ACC112 (cell line): ENCODE results near the gene SERP2.

Experiments
- H2AFZ ChIP-seq: fragments of 200-600 bp; sonication (generic); one replicate; pipeline ENCODE4 v1.6.0; 2017; ENCODE audit warnings: antibody characterized with exemption, low read length; ENCODE audit not compliant: unreplicated experiment
- H3K27ac ChIP-seq: fragments of 200-600 bp; sonication (generic); 2 replicates; pipeline ENCODE4 v1.5.1; 2014; ENCODE audit warnings: low read depth, mild to moderate bottlenecking, antibody characterized with exemption, low read length, moderate library complexity
- H3K27me3 ChIP-seq: fragments of 200-600 bp; sonication (generic); 2 replicates; pipeline ENCODE4 v1.6.1; 2014; ENCODE audit warnings: mild to moderate bottlenecking, antibody characterized with exemption, low read length, moderate library complexity, mixed read lengths; ENCODE audit not compliant: insufficient read depth
- H3K36me3 ChIP-seq: fragments of 200-600 bp; sonication (generic); 2 replicates; pipeline ENCODE4 v1.6.1; 2016; ENCODE audit warnings: mild to moderate bottlenecking, antibody characterized with exemption, low read length, moderate library complexity, mixed read lengths; ENCODE audit not compliant: insufficient read depth
- H3K4me1 ChIP-seq: fragments of 200-600 bp; sonication (generic); one replicate; pipeline ENCODE4 v1.6.1; 2016; ENCODE audit warnings: low read length, mixed read lengths; ENCODE audit not compliant: insufficient read depth, unreplicated experiment, control insufficient read depth
- H3K4me3 ChIP-seq: fragments of 200-600 bp; sonication (generic); 2 replicates; pipeline ENCODE4 v1.5.1; 2014; ENCODE audit warnings: mild to moderate bottlenecking, low read depth, low read length
- H3K79me2 ChIP-seq: fragments of 200-600 bp; sonication (generic); one replicate; pipeline ENCODE4 v1.6.0; 2016; ENCODE audit warnings: low read length; ENCODE audit not compliant: control insufficient read depth, unreplicated experiment, insufficient read depth

SERP2 gene

GRCh38 chr13:44355621-44356020, 18.0 kb upstream of the SERP2 start:
- no peaks in the 10 kb centered on the region for H3K36me3 ChIP-seq
- H3K79me2 ChIP-seq = no peaks in the 10 kb centered on the region
- H3K4me3 ChIP-seq = no peak overlapping the region
- H3K27ac ChIP-seq = no peak overlapping the region
- H3K4me1 ChIP-seq = peaks cover 2% of the 10 kb centered on the region
- no peak overlapping the region for H2AFZ ChIP-seq
- H3K27me3 ChIP-seq = no peaks in the 10 kb centered on the region

- H3K27me3 ChIP-seq = no peaks in the 10 kb centered on the region
- H3K36me3 ChIP-seq = no peaks in the 10 kb centered on the region
- peaks cover 23% of the 10 kb centered on the region for H3K4me1 ChIP-seq
- H2AFZ ChIP-seq = no peak overlapping the region
- no peak overlapping the region for H3K4me3 ChIP-seq
- H3K27ac ChIP-seq = no peak overlapping the region
- H3K79me2 ChIP-seq = no peaks in the 10 kb centered on the region
These were observed 13.6 kb upstream of the SERP2 start for GRCh38 chr13:44359983-44360375.

DNA sequence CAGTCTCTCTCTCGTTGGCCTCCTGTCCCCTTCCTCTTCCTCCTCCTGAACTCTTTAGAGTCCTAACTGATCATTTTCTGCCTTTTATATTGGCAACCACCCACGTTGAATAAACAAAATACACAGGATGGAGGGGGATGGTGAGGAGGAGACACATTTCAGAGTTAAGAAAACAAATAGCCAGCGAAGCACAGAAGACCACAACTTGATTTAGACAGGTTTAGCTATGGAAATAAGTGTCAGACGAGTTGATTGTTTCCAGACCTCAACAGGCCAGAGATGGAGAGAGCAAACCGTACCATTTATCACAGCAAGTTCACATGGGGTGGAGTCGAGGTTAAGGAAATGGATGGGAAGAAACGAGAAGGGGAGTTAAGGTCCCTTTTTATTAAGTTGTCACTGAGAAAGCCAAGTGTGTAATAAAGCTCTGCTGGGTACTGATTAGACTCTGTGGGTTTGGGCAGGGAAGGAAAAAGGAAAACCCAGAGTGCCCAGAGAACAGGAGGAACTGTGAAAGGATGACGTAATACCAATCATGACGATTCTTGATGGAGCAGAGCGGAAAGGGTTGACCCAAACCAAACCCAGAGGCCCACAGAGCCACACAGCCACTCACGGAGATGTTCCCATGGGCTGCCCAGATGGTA, 11.1 kb upstream of the SERP2 start:
- H3K4me1 ChIP-seq = peaks cover 32% of the 10 kb centered on the region
- H3K4me3 ChIP-seq = no peak overlapping the region
- no peak overlapping the region for H2AFZ ChIP-seq
- no peak overlapping the region for H3K27ac ChIP-seq
- no peaks in the 10 kb centered on the region for H3K27me3 ChIP-seq
- no peaks in the 10 kb centered on the region for H3K79me2 ChIP-seq
- H3K36me3 ChIP-seq = no peaks in the 10 kb centered on the region

- Histone ChIP-seq H3K4me1 (peaks cover 38% of the 10 kb centered on the region), H2AFZ (no peak overlapping the region), H3K27me3 (no peaks in the 10 kb centered on the region), H3K36me3 (no peaks in the 10 kb centered on the region), H3K79me2 (no peaks in the 10 kb centered on the region), H3K4me3 (no peak overlapping the region), H3K27ac (peak overlapping the region; percentile 56; the same call in 1 of the 2 replicates)
These were observed 9.8 kb upstream of the SERP2 start for GRCh38 chr13:44363631-44364344.

DNA sequence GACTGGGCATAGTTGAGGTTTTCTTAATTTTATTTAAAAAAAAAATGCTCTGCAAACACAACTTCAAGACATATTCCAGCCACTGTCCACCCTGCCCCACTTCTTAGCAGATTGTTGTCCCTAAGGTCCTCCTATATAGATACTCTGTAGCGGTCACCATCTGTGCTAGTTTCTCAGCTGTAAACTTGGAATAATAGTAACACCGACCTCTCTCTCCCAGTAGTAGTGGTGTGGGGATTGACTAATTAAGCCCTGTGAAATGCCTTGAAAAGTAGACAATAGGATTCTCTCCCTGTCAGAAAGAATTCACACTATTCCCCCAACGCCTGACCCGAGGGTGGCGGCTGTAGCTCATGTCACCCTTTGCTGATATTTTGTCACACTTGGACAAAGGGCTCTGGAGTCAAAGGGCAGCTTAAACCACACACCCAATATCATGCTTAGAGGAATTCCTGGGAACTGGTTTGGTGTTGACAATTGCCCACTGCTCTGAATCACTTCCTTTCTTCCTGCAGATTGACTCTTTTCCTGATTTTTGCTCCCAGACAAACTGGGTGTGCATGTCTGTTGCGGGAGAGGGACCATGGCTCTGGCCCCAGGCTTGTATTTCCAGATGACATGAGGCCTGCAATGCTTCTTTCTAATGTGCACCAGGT, 9.2 kb upstream of the SERP2 start:
- peak overlapping the region; percentile 56 for H3K27ac ChIP-seq
- no peaks in the 10 kb centered on the region for H3K27me3 ChIP-seq
- peaks cover 38% of the 10 kb centered on the region for H3K4me1 ChIP-seq
- no peaks in the 10 kb centered on the region for H3K36me3 ChIP-seq
- no peak overlapping the region for H2AFZ ChIP-seq
- no peaks in the 10 kb centered on the region for H3K79me2 ChIP-seq
- no peak overlapping the region for H3K4me3 ChIP-seq

DNA sequence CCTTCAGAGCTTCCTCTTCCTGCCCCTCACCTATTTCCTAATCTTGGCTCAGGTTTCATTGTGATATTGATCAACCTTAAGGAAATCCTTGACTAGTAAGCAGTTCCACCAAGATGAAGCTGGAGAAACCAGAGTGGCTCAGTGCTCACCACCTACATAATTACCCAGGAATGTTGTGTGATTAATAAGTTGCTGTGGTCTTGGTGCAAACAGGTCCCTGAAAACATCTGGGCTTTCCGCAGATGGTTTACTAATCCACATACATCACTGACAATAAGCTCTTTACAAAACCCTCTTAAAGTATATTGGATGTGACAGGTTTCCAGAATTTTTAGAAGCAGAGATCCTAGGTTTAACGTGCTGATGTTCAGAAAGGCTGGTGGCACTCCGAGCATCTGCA, 8.6 kb upstream of the SERP2 start:
- Histone ChIP-seq H2AFZ (no peak overlapping the region), H3K4me3 (no peak overlapping the region), H3K27me3 (no peaks in the 10 kb centered on the region), H3K4me1 (peaks cover 38% of the 10 kb centered on the region), H3K27ac (peak overlapping the region; percentile 56; the same call in 1 of the 2 replicates), H3K79me2 (no peaks in the 10 kb centered on the region), H3K36me3 (no peaks in the 10 kb centered on the region)

- Histone ChIP-seq H2AFZ (no peak overlapping the region), H3K79me2 (no peaks in the 10 kb centered on the region), H3K27ac (no peak overlapping the region), H3K4me1 (peaks cover 33% of the 10 kb centered on the region), H3K27me3 (no peaks in the 10 kb centered on the region), H3K4me3 (no peak overlapping the region), H3K36me3 (no peaks in the 10 kb centered on the region)
These were observed 7.7 kb upstream of the SERP2 start for GRCh38 chr13:44365899-44366298.

DNA sequence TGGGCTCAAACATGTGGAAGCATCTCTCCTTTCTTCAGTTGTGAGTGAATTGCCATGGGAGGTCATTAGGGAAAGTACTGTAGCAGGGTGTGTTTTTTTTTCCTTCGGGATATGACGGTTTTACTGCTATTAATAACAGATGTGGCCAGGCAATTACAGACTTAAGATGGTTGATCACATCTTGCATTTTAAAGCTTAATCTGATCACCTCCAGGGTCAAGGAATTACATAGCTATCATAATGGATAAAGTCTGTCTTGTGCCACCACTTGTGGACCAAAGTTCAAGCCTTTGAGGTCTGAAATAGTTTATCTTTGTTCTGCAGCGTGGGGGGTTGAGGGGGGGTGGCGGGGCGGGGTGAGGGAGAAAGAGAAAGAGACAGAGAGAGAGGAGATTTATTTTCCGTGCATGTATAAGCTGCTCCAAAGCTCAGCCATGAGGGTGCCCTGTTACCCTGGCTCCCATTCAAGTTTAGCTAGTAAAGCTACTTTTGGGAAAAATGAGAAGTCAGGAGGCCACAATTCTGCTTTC, 5.5 kb upstream of the SERP2 start:
- H3K36me3 ChIP-seq = no peaks in the 10 kb centered on the region
- peaks cover 33% of the 10 kb centered on the region for H3K4me1 ChIP-seq
- H3K79me2 ChIP-seq = no peaks in the 10 kb centered on the region
- H3K27ac ChIP-seq = no peak overlapping the region
- no peak overlapping the region for H3K4me3 ChIP-seq
- H3K27me3 ChIP-seq = no peaks in the 10 kb centered on the region
- H2AFZ ChIP-seq = no peak overlapping the region

DNA sequence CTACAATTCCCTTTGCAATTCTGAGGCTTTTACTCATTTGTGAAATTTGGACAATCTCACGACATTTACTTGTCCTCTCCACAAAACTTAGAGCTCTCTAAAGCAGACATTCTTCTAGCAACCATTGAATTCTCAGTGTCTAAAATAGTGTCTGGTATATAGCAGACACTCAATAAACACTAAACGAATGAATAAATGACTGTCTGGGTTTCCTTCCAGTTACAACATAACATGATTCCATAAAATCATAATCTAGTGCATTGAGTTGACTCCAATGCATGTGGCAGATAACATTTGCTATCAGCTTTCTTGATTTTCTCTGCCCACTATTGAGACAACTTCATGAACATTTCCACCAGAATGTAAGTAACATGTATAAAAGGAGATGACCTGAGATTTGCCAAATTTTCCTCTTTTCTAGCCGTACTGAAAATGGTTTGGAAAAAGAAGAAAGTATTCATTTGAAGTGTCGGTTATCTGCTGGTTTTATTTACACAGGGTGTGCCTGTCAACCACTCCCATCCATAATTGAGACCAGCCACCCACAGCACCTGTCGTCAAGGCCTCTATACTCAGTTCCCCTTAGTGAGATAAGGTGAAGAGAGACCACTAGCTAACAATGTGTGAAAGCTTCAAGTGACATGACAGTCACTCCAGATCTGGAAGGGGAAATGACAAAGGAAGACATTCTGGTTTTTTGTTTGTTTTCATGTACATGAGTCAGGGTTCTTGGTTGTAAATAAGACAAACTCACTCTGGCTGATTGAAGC, 4.8 kb upstream of the SERP2 start:
- Histone ChIP-seq H3K4me3 (no peak overlapping the region), H3K27me3 (no peaks in the 10 kb centered on the region), H3K79me2 (no peaks in the 10 kb centered on the region), H2AFZ (no peak overlapping the region), H3K4me1 (peaks cover 32% of the 10 kb centered on the region), H3K27ac (no peak overlapping the region), H3K36me3 (no peaks in the 10 kb centered on the region)

GRCh38 chr13:44371421-44371820, 2.2 kb upstream of the SERP2 start:
- Histone ChIP-seq H3K27me3 (no peaks in the 10 kb centered on the region), H3K4me1 (peaks cover 11% of the 10 kb centered on the region), H3K36me3 (no peaks in the 10 kb centered on the region), H3K4me3 (no peak overlapping the region), H3K79me2 (no peaks in the 10 kb centered on the region), H3K27ac (no peak overlapping the region), H2AFZ (no peak overlapping the region)
